Measurements from ENCODE around the gene NEK6.

The NEK6 gene

DNA sequence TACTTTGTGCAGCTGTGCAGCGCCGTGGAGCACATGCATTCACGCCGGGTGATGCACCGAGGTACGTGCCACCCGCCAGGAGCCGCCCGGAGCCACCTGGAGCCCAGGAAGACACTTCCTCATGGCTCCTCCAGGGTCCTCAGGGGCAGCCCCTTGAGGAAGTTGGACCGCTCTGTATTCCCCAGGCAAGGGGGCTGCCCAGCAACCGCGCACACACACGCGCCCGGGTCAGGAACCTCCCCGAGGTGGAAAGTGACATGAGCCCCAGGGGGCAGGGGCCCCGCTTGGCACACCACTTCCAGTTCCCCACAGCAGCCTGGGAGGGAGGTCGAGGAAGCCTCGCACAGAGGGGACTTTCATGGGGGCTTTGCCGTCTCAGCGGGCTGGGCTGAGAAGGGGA, 68.6 kb downstream of the NEK6 start:
- DNase-seq: no peak

DNA sequence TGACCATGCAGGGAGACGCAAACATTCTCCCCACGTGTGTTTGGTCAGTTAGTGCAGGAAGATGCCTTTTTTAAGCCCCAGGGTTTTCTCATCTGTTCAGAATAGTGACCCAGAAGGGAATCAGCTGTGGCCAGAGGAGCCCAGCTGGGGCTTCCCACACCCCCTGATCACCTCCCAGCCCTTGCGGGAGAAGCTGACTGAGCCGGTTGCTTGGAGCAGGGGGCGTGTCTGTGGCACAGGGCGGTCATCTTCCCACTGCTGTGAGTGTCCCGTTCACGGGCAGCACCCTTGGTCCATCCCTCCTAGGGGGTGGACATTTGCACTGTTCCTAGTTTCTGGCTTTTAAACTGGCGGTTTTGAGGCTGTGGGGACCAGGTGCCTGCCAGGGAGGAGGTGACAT, 69.7 kb downstream of the NEK6 start:
- no peak for DNase-seq

DNA sequence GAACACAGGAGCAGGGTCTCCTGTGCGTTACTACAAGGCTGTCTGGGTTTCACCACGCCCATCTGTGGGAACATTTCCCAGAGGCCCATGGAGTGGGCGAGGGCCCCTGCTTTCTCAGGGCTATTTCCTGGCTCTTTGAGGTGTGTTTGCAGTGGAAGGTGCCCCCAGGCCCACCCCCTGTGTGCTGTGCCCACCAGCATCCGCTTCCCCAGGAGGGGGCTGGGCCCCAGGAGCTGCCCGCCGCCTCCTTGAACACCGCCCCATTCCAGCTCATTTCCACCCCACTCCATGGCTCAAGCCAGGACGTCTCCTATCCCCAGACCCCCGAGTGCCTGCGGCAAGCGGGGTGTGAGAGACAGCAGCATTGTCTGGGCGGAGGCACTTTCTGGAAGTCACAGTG, 70.5 kb downstream of the NEK6 start:
- no peak for DNase-seq

DNA sequence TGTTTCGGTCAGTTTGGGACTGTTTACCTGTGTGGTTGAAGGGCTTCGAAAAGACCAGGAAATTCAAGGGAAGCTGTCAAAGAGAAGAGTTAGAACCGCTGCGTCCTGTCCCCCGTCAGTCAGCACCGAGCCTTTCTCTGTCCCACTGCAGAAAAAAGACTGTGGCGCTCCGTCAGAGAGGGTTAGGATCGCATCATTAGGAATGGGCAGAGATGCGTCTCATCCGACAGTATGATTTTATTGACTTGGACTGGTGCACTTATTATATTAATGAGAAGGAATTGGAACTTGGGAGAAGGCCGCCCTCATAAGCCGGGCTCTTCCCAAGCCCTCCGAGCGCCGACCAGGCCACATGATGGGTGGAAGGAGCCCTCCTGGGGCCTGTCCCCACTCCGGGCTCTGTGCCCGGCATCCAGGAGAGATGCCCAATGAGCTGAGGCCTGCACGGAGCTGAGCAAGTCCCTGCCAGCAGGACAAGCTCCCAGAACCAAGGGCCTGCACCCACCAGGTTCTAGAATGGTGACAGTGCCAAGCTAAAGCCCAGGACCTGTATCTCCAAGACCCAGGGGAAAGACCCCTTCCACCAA, 71.5 kb downstream of the NEK6 start:
- DNase-seq: peak; percentile 58

DNA sequence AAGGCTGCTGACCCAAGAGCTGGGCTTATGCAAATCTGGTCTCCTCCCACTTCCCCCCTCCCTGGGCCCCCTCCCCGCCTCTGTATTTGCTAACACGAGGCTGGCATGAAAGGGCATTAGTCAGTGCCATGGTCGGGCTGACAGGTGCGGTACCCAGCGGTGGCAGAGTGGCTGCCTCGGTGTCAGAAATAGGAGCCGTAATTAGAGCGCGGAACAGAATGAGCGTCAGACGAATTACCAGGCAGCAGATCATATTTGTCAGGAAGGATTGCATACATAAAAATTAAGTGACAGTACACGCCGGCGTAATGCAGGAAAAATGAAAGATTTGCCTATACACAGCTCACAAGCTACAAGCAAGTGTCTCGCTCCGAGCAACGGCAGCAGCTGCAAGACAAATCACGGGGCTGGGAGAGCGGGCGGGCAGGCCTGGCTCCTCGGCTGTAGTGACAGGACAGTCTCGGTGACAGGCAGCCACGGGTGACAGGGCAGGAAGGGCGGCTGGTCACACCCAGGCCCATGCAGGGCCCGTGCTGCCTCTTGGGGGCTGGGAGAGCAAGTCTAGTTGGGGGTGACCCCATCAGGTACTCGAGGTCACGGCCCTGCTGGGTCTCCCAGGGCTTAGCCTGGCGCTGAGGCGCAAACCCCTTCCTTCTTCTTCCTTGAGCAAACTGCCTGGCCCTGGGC, 72.4 kb downstream of the NEK6 start:
- DNase-seq: no peak

DNA sequence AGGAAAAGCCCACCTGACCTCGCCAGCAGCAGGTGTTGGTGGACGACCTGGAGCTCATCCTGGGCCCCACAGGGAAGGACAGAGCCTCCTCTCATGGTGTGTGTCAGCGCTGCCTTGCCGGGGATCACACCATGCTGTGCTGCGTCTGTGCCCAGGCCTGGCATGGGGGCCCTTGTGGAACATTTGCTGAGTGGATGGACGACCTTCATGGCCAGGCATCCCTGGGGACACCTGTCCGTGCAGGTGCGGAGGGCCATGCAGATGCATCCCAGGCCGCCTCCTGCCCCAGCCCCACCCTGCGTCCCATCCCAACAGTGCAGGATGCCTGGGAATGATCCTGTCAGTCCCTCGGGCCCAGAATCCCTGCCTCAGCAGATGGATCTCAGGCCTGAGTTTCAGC, 73.8 kb downstream of the NEK6 start:
- no peak for DNase-seq

DNA sequence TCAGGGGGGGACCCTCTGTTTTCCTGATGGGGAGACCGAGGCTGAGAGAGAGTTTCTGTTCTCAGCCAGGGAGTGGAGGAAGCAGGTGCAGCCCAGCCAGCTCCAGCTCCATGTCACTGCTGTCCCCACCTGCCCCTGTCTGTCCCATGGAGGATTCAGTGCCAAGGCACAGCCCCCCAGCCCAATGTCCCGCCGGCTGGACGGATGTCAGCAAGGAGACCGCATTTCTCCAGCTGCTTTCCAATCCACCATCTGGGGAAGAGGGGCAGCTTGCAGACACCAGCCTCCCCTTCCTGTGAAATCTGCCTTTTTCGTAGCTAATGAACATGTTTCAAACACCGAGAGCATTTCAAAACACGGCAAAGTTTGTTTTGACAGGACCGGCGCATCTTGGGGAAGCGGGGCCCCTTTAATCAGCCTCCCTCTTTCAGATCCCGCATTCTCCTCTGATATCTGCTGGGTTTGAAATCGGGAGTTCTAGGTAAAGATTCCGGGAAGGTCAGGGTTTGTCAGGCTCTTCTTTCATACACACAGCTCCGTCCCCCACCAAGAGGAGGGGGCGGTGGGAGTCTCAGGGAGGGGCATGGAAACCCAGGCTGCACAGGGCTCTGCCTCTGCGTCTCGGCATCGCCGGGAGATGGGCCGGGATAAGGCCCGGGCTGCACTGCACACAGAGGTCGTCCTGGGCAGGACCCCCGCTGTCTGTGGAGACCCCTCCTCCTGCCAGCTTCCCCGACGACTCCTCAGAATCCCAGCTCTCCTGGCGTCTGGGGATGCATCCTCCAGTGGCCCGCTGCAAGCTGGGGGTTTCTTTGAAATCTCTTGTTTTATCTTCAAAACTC, 74.8 kb downstream of the NEK6 start:
- no peak for DNase-seq

DNA sequence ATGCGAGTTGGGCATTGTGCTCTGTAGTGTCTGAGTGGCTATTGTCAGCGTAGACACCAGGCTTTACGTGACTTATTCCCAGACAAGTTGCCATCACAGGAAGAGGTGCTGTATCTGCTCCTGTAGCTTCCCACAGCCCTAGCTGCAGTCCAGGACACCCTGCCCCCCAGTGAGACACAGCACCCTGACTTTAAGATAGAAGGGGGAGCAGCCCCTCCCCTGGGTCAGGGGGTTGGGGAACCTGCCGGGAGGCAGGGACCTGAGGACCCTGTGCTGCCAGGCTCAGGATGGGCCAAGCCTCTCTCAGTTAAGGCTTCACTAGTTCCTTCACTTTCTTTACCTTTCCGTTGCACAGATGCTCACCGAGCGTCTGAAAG, 75.4 kb downstream of the NEK6 start:
- DNase-seq: no peak

DNA sequence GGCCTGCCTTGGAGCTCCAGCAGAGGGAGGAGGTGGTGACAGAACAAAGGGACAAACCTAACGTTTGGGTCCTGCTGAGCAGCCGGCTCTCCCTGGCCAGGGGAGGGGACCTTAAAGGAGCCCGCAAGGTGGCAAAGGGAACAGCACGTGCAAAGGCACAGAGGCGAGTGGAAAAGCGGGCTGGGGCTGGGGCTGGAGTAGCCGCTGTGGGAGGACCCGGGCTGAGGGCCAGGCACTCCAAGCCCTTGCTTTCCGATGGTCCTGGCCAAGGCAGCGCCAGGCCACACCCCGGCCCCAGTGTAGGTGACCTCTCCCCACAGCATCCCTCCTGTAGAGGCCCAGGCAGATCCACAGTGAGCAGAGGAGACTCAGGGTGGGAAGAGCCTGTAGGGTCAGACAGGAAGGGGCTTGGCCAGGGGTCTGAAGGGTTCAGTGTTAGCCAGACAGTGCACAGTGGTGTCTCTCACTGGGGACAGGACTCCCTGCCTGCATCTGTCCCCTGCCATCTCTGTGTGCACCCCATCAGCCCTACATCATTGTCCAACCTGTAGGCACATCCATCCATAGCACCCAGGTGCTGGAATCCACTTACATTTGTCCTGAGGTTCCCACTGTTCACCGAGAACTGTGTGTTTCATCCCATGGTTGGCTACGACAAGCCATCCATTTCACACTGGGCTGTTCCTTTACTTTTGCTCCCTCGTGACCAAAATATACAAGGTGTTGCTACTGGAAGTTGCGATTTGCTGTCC, 77.0 kb downstream of the NEK6 start:
- DNase-seq: no peak

DNA sequence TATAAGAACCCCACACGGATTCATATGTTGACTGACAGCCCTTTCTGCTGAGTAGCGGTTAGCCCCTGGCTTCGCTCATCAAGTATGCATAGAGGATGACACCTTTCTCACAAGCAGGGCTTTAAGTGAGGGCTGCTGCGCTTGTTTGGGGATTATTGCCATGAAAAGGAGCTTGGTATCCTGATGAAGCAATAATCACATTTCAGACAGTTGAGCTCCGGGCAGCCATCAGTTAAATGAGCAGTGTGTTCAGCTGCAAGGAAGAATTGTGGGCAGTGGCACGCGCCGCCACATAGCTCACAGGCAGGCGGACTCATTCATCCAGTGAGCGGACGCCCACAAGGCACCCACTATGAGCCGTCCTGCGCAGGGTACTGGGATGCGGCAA, 77.6 kb downstream of the NEK6 start:
- no peak for DNase-seq

DNA sequence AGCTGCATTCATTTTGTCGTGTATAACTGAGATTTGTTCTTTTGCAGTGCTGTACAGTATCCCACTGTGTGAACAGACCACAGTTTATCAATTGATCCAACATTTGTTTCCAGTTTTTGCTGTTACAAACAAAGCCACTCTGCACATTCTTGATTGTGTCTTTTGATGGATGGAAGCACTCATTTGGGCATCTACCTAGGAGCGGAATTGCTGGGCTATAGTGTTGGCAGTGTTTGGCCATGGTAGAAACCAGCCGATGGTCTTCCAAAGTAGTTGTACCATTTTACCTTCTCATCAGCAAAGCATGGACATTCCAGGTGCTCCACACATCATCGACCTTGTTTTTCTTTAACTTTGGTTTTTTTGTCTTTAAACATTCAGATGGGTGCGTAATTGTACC, 79.8 kb downstream of the NEK6 start:
- DNase-seq: no peak

DNA sequence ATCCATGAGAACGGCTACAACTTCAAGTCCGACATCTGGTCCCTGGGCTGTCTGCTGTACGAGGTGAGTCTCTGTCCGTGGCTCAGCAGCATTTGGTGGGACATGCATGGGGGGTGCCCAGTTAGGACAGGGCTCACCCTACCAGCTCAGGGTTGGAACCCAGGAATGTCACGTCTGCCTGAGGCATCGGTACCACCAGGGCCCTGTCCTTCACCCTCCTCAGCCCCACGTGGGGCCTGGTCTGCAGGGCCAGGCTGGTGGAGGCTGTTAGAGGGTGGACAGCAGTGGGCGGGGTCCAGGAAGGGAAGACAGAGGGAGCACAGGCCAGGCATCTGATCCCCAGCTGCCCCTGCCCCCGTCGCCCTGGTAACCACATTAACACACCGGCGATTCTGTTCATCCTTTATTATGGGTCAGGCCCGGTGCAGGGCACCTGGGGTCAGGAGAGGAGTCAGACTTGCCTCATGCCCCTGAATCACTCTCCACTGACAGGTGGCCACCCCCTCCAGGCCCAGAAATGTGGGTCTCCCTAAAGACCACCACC, 81.9 kb downstream of the NEK6 start:
- no peak for DNase-seq

DNA sequence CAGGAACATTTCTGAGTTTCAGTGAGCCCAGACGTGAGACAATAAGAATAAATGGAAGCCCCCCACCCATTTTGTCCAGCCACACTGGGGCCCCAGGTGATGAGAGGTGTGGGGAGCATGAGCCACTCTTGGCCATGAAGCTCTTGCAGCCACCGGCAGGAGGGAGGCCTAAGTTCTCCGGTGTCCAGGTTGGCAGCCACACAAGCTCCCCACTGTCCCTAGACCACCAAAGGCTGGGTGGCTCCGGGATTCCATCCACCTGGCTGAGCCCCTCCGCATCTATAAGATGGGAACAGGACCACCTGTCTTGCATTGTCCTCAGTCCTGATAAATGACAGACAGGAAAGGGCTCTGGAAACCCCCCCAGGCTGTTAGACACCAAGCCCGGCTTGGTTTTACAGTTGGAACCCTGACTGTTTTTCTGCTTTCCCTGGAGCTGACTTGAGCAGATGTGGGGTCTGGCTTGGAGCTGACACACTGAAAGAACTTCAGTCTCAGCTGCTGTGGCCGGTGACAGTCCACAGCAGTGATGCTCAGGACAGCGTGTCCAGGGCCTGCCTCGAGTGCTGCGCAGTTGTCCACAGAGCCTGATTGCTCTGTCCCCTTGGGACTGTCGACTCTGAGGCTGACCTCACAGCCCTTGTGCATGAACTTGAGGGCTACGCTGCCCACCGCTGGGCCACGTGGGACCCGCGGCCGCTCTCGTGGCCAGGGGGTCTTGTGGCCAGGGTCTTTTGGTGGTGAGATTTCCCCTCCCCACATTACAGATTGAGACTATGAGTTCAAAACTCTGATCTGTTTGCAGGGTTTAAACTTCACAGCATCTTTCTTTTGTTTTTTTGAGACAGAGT, 82.7 kb downstream of the NEK6 start:
- DNase-seq: no peak

DNA sequence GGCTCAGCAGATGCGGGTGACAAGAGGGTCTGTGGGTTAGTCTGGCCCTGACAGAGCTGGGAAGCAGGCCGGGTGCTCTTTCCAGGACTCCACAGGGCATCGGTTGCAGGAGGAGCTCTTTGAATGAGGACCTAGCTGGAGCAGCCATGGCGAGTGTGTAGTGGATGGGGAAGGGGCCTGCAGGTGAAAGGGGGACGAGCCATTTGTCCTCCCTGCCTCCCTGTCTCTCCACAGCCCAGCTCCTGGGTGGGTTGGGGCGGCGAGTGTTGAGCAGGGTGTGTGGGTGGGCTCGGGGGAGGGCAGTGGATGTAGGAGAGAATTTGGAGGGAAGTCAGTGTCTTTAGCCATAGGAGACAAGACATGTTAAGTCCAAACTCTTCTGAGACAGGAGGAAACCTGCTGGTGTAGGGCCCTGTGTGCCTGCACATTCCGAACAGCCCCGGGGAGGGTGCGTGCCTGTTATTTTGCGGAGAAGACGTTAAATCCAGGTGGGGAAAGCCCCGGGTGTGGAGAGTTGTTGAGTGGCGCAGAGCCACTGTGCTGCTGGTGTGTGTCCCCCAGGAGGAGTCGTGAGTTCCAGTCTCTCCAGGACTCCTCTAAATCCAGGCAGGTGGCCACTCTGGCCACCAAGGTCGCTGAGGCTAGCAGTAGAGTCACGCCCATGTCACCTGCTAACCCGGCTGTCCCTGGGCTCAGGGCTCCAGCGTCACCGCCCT, 83.9 kb downstream of the NEK6 start:
- no peak for DNase-seq

DNA sequence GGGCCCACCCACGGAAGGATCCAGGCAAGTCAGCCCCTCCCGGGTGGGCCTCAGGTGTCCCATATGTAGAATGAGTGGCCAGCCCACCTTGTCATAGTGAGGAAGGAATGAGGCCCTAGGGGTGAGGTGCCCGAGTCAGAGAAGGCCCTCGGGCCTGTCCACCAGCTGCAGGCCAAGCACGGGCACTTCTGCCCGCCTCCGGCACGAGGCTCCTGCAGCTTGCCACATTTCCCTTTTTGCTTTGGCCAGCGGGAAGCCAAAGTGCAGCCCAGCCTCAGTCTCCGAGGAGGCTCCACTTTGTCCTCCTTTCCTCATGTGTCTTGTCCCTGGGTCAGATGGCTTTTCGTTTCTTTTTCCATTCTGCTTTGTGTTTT, 84.6 kb downstream of the NEK6 start:
- no peak for DNase-seq

DNA sequence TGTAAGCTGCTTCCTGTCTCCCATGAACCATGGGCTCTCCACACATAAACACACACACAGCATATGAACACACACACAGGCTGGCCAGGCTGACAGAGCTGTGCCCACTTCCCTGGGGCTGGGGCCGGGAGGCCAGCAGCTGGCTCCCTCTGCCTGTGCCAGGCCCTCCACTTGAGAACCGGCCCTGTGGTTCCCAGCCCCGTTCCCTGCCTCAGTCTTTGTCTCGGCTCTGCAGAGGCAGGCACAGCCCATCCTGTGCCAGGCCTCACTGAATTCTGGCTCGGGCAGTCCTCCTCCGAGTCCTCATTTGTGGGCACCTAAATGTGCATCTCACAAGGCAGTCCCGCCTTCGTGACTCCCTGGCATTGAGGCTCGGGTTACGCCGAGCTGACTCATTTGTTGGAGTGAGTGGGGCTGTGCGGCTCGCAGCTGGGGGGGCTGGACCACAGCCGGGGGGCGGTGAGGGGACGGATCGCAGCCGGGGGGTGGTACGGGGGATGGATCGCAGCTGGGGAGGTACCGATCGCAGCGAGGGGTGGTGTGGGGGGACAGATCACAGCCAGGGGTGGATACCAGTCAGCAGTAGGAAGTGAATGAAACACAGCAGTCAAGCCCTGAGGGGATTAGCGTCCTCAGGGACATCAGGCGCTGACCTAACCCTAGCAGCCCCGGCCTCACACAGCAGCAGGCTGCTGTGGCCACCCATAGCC, 85.2 kb downstream of the NEK6 start:
- DNase-seq: peak; percentile 66

DNA sequence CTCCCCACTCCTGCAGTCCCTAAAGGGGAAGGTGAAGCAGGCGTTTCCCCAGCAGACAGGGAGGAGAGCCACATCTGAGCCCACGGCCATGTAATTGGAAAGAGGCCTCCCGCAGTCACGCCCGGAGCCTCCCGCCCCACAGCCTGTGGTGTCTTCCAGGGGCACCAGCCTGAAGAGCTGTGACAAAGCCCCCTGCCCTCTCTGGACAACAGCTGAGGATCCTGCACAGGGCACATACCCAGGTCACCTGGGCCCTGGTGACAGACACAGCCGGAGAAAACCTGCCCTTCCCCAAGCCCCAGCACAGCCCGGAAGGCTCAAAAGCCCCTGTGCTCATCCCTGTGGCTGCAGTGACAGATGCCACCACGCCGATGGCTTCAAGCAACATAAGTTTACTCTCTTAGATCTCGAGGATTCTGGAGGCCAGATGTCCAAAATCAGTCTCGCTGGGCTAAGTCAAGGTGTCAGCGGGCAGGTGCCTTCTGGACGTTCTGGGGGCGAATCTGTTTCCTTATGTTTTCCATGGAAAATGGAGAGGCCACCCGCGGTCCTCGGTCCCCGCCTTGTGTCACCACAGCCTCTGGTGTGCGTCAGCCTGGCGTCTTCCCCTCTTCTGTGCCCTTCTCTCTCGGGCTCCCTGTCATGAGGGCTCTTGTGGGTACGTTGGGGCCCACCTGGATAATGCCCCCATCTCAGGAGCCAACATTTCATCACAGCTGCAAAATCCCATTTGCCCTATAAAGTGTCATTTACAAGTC, 86.0 kb downstream of the NEK6 start:
- DNase-seq: no peak

DNA sequence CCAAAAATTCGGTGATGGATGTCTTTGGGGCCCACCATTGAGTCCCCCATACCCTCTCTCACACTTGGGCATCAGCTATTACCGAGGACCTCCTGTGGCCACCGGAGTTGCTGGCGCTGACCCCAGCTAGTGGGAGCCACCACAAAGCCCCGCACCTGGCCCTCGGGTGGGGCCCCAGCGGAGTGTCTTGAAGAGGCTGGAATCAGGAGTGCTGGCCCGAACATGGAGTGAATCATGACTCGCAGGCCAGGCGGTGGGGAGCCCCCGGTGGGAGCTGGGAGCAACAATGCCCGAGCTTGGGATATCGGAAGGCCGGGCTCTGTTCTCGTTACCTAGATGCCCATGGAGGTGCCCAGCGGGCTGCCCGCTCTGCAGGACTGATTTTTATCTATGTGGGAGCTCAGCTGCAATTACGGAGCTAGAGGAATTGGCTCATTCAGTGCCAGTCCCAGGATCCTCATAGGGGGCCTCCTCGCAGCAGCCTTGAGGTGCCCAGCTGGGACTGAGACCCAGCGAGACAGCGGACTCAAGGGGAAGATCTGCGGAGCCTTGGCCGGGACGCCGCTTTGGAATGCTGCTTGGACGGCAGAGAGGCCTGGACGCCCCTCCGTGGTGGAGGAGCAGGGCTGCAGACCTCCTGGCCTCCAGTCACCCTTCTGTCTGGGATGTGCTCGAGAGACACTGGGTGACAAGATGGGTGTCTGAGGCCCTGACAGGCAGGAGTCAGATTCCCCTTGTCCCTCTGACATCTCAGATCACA, 86.7 kb downstream of the NEK6 start:
- no peak for DNase-seq

DNA sequence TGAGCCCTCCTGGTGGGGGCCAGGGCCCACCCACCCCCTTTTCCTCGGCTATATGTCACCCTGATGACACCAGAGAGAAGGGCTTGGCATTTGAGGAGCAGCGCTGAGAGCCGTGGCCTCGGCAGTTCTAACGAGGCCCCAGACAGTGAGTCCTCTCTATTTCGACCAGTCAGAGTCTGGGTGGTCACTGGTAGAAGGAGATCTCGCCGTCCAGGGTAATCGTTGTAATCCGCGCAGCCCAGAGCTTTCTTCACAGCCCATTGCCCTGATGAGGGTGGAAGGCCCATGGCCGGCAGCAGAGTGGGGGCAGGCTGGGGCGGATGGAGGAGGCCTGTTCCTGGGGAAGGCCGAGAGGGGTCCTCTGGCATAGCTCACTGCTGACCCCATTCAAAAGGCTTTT, 87.3 kb downstream of the NEK6 start:
- no peak for DNase-seq

Data from midbrain (tissue), 1 donor.